GM18498 (cell line): ENCODE results near the gene PDZD8.
A peak's percentile ranks its signal among the peaks of the same experiment; 100 is the strongest.

ENCODE experiments used
- ATAC-seq: cut with Tn5 transposase; IDR thresholded peaks from one replicate; pipeline ENCODE4 v1.9.1; 2021; ENCODE audit warnings: mild to moderate bottlenecking, moderate library complexity; ENCODE audit not compliant: unreplicated experiment

Gene PDZD8

GRCh38 chr10:117375360-117376178 is at the start of gene PDZD8:
TSS of gene PDZD8 (minus strand) at chr10:117375440. CDS start at chr10:117375227, 213 bp downstream.
- ATAC-seq: peak; percentile 90

- ATAC-seq: no peak
These were observed 48.9 kb upstream of the PDZD8 start for GRCh38 chr10:117424171-117424570.

- no peak for ATAC-seq
These were observed 46.7 kb upstream of the PDZD8 start for GRCh38 chr10:117421985-117422384.

GRCh38 chr10:117420768-117421167 is 45.5 kb upstream of the PDZD8 start:
- no peak for ATAC-seq

- no peak for ATAC-seq
These were observed 44.7 kb upstream of the PDZD8 start for GRCh38 chr10:117419921-117420320.

- no peak for ATAC-seq
These were observed 43.9 kb upstream of the PDZD8 start for GRCh38 chr10:117419159-117419558.

- ATAC-seq: no peak
These were observed 42.9 kb upstream of the PDZD8 start for GRCh38 chr10:117418121-117418520.

- no peak for ATAC-seq
These were observed 42.0 kb upstream of the PDZD8 start for GRCh38 chr10:117417196-117417595.

GRCh38 chr10:117413928-117414618 is 38.8 kb upstream of the PDZD8 start:
- no peak for ATAC-seq

- no peak for ATAC-seq
These were observed 37.3 kb upstream of the PDZD8 start for GRCh38 chr10:117412469-117413010.

- ATAC-seq: no peak
These were observed 36.5 kb upstream of the PDZD8 start for GRCh38 chr10:117411479-117412399.

- no peak for ATAC-seq
These were observed 35.3 kb upstream of the PDZD8 start for GRCh38 chr10:117410557-117410956.

- ATAC-seq: no peak
These were observed 34.5 kb upstream of the PDZD8 start for GRCh38 chr10:117409549-117410305.

- no peak for ATAC-seq
These were observed 33.5 kb upstream of the PDZD8 start for GRCh38 chr10:117408436-117409384.

GRCh38 chr10:117405730-117406129 is 30.5 kb upstream of the PDZD8 start:
- no peak for ATAC-seq

GRCh38 chr10:117400329-117400728 is 25.1 kb upstream of the PDZD8 start:
- ATAC-seq: no peak

- ATAC-seq: no peak
These were observed 24.3 kb upstream of the PDZD8 start for GRCh38 chr10:117399341-117400196.

- no peak for ATAC-seq
These were observed 22.8 kb upstream of the PDZD8 start for GRCh38 chr10:117398029-117398428.
